LNCAP (cell line): ENCODE results near the gene CDS2.
A peak's percentile ranks its signal among the peaks of the same experiment; 100 is the strongest.

Source experiments
- CTCF ChIP-seq: fragments of 450-650 bp; IDR thresholded peaks from 2 replicates; pipeline ENCODE4 v1.5.1; 2017; ENCODE audit warnings: mild to moderate bottlenecking

The CDS2 gene

GRCh38 chr20:5221061-5221430, 94.2 kb downstream of the CDS2 start:
- TF ChIP-seq CTCF: no peak

GRCh38 chr20:5222919-5223634, 96.3 kb downstream of the CDS2 start:
- peak; percentile 96 for TF ChIP-seq CTCF

GRCh38 chr20:5230544-5230943, 103.7 kb downstream of the CDS2 start:
- TF ChIP-seq CTCF: no peak

DNA sequence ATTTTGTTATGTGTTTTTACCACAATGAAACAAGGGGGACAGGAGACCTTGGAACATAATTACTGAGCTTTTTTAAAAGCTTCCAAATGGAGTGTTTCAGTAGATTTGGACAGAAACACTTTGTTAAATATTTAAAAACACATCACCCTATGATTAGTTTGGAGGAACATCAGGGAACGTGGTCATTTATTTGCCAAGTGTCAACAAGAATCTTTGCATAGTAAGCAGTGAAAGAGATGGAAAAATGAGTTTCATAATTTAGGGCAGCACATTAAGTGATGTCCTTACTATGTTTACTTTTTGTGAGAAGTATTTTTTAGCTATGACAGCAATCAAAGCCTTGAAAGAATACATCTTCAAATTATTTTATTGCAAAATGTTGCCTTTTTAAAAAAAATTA, 107.3 kb downstream of the CDS2 start:
- TF ChIP-seq CTCF: no peak

- no peak for TF ChIP-seq CTCF
Observed at GRCh38 chr20:5234978-5235377, 108.2 kb downstream of the CDS2 start.
